Tibial nerve (tissue), 4 donors: ENCODE measurements around the gene EXOSC3.

Experiments used
- EP300 ChIP-seq, 2 donors: sonication (generic); formaldehyde crosslinking; IDR thresholded peaks; one replicate each; pipeline ENCODE4 v1.6.1; 2017; ENCODE audit warnings: antibody characterized with exemption in 2 of 2, mild to moderate bottlenecking in 1 of 2
- POLR2A ChIP-seq, 2 donors: fragments of 450-650 bp; IDR thresholded peaks; one replicate each; pipeline ENCODE4 v1.6.1; 2017; ENCODE audit warnings: antibody characterized with exemption in 2 of 2, mild to moderate bottlenecking in 2 of 2, moderate library complexity in 2 of 2
- TF ChIP-seq, protein P1 (sequence below), 5 experiments: fragments of 200-600 bp in 3 of 5; fragments of 450-650 bp in 2 of 5; sonication (generic) in 3 of 5; IDR thresholded peaks; one replicate each; pipeline ENCODE4 v1.5.1; 2016 to 2019; ENCODE audit warnings: antibody characterized with exemption in 5 of 5, mild to moderate bottlenecking in 3 of 5, moderate library complexity in 2 of 5

DNA sequence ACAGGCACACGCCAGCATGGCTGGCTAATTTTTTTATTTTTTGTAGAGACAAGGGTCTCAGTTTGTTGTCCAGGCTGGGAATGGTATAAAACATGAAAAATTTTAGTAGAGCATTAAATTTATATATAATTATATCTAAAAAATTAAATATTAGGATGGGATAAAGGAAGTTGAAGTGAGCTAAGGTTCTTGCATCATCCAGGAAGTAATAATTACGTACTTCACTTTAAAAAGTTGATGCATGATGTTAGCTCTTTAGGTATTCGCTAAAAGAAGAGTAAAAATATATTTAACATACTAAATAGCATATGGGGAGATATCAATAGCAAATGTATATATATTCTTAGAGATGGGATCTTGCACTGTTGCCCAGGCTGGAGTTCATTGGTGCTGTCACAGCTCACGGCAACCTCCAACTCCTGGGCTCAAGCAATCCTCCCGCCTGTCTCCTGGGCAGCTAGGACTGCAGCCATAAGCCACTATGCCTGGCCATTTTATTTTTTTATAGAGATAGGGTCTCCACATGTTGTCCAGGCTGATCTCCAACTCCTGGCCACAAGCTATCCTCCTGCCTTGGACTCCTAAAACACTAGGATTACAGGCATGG lies 28.0 kb upstream of the EXOSC3 start:
- TF ChIP-seq, protein P1, sequence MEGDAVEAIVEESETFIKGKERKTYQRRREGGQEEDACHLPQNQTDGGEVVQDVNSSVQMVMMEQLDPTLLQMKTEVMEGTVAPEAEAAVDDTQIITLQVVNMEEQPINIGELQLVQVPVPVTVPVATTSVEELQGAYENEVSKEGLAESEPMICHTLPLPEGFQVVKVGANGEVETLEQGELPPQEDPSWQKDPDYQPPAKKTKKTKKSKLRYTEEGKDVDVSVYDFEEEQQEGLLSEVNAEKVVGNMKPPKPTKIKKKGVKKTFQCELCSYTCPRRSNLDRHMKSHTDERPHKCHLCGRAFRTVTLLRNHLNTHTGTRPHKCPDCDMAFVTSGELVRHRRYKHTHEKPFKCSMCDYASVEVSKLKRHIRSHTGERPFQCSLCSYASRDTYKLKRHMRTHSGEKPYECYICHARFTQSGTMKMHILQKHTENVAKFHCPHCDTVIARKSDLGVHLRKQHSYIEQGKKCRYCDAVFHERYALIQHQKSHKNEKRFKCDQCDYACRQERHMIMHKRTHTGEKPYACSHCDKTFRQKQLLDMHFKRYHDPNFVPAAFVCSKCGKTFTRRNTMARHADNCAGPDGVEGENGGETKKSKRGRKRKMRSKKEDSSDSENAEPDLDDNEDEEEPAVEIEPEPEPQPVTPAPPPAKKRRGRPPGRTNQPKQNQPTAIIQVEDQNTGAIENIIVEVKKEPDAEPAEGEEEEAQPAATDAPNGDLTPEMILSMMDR (IDR thresholded peaks at IDR 0.05) = no peak
- TF ChIP-seq POLR2A (IDR thresholded peaks at IDR 0.05) = no peak
- TF ChIP-seq EP300 (IDR thresholded peaks at IDR 0.05) = no peak
